SK-N-SH (cell line): Measurements from ENCODE around the gene NBEAL2.

Experiments used
- CTCF ChIP-seq: fragments of 200-600 bp; sonication (generic); IDR thresholded peaks from 2 replicates; pipeline ENCODE4 v1.6.1; 2017; ENCODE audit warnings: antibody characterized with exemption, mild to moderate bottlenecking, moderate library complexity
- POLR2AphosphoS5 ChIP-seq: IDR thresholded peaks from 2 replicates; pipeline ENCODE4 v1.6.1; 2012; ENCODE audit warnings: low read depth, low read length
- RAD21 ChIP-seq: IDR thresholded peaks from 2 replicates; pipeline ENCODE4 v1.6.1; 2012; ENCODE audit warnings: mild to moderate bottlenecking, low read length
- TEAD4 ChIP-seq: IDR thresholded peaks from 2 replicates; pipeline ENCODE4 v1.4.0; 2012; ENCODE audit warnings: mild to moderate bottlenecking, borderline replicate concordance; ENCODE audit not compliant: insufficient read depth
- ZBTB33 ChIP-seq: IDR thresholded peaks from 2 replicates; pipeline ENCODE4 v1.4.0; 2012; ENCODE audit warnings: low read depth, borderline replicate concordance

- no peak for TF ChIP-seq RAD21
- TF ChIP-seq TEAD4: no peak
- no peak for TF ChIP-seq CTCF
- TF ChIP-seq POLR2AphosphoS5: no peak
- TF ChIP-seq ZBTB33: no peak
Observed at GRCh38 chr3:46936733-46937250, 42.7 kb upstream of the NBEAL2 start.
